ENCODE results near the gene SLC38A7.
"Not testable (repeated sequence)": the region's sequence is repeated elsewhere in the genome, so short reads cannot be mapped to it uniquely, and the experiment has no call there.

The SLC38A7 gene

DNA sequence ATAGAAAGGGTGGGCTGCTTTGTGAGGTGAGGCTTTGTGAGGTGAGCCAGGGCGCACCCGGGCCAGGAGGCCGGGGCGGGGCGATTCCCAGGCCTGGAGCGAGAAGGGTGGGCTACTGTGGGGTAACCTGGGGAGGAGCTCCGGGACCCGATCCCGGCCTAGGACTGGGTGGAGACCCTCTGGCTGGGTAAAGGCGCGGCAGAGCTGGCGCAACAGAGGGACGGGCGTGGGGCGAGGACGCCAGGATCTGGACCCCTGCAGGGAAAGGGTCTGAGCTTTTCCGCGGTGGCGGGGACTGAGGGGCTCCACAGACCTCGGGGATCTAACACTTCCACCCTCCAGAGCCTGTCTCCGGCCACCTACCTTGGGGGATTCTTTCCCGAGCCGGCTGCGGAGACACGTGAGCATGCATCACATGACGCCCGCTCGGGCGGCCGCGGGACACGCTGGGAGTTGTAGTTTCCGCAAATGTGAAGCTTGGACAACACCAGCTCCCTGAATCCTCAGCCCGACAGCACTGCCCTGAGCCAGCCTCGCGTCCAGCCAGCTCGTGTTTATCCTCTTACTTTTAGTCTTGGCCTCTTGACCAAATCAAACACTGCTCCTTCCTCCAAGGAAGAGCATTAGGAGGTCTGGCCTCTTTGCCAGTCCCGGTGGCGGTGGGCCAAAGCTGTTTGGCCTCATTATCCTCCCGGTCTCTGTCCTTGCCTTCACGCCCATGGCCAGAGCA, at the start of gene SLC38A7:
SLC38A7 (minus strand) TSS at position 417 of the 730 bp plus-strand sequence. CDS start 4,644 bp downstream, outside the sequence.
- peak; percentile 8 for DNase-seq

GRCh38 chr16:58733671-58734458, 49.3 kb upstream of the SLC38A7 start, which contains the start of gene GOT2:
Gene GOT2 (minus strand): TSS chr16:58734316. CDS start chr16:58734228, 88 bp downstream.
- DNase-seq: peak; percentile 30

GRCh38 chr16:58733248-58733670, 48.7 kb upstream of the SLC38A7 start:
- DNase-seq: no peak

DNA sequence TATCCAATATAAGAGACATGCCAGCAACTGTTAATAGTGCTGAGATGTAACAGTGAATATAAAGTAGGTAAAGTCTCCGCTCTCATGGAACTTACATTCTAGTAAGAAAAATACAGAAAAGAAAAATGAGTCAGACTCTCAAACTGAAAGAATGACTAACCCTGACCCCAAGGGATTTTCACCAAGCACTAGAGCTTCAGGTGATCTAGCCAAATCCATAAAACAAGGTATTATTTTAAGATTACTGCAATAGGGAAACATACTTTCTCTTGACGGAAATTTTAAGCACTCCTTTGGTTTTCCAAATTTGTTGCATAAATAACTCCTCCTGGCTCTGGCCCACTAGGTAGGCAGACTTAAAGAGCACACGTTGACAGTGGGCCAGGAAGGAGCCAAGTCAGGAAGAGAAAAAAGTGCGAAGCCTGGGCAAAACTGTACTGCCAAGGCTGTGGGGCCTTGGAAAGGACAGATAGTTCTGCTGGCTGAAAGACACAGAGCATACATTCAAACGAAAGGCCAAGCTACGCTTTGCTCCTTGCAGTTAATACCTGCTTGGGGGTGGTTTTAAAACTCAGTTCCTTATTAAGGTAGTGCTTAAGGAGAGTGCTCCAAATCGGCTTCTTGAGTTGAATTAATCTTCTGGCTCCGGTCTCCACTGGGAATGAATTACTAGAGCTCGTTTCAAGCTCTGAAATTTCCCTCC, 48.1 kb upstream of the SLC38A7 start:
- no peak for DNase-seq

DNA sequence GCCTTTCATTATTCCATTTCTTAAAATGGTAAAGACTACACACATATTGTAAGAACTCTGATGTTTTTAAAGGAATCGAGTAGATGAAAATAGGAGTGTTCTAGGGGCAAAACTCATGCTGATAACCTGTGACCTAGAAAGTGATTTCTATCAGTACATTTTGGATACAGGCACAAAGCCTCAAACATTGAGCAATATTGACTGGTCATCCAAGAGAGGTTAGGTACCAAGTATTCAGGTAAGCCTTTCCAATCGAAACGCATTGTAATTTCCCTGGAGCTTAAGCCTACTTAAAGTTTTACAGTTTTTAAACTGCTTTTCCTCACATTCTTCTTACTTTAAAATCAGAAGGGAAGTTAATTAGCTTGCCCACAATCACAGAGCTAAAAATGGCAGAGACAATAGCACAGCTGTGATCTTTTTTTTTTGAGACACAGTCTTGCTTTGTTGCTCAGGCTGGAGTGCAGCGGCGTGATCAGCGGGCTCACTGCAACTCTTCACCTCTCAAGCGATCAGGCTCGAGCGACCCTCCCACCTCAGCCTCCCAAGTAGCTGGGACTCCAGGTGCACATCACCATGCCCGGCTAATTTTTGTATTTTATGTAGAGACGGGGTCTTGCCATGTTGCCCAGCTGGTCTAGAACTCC, 46.3 kb upstream of the SLC38A7 start:
- DNase-seq: no peak

GRCh38 chr16:58727796-58728568, 43.4 kb upstream of the SLC38A7 start:
- DNase-seq: no peak

DNA sequence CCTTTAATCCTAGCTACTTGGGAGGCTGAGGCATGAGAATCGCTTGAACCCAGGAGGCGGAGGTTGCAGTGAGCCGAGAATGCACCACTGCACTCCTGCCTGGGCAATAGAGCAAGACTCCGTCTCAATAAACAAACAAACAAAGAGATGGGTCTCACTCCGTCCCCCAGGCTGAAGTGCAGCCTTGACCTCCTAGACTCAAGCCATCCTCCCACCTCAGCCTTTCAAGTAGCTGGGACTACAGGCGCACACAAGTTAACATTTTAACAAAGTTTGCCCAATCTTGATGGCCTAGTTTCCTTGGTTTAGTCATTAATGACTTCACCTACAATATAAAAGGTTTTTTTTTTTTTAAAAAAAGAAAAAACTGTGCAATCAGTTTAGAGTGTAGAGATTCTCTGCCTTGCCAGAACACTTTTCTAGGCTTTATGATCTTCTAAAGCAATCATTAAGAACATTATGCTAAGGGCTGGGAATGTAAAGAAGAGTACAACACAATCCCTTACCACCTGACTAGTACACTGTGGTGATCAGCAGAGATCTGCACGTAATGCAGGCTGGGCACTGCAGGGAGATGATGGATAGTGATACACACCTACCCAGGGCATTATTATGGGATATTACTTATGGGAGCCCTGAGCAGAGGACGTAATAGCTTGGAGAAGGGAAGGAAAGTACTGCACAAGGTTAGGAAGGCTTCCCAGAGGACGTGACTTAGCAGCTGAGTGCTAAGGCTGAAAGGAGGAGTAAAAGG, 42.6 kb upstream of the SLC38A7 start:
- no peak for DNase-seq

GRCh38 chr16:58723109-58723508, 38.5 kb upstream of the SLC38A7 start:
- DNase-seq: no peak

DNA sequence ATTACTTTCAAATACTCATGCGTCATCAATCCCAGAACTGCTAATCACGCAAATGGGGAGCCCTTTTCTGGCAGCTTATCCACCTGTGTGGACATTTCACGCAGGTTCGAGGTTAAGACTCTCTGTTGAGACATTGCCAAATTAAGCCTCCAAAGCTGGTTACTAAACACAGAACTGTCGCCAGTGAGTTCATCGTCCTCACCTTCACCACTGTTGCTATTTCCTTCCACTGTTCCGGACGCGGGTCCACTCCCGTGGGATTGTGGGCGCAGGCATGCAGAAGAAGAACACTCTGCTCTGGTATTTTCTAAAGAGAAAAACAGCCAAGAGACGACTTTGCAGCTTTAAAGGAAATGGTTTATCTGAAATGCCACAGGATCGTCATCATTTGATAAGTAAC, 33.4 kb upstream of the SLC38A7 start:
- no peak for DNase-seq

DNA sequence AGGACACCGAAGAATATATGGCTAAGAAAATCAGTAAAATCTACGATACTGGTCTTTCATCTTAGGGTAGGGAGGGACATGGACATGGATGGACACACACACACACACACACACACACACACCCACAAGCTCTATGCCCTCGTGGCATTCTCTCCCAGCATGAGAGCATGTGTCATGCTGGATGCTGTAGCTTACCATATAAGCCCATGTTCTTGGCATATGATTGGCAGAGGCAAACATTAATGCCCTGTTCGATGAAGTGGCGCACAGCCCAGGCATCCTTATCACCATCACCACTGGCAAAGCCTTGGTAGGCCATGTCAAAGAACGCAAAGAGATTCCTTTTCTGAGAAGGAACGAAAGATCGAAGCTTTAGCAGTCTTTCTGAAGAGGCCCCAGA, 31.9 kb upstream of the SLC38A7 start:
- no peak for DNase-seq

GRCh38 chr16:58713742-58714141, 29.2 kb upstream of the SLC38A7 start:
- no peak for DNase-seq

DNA sequence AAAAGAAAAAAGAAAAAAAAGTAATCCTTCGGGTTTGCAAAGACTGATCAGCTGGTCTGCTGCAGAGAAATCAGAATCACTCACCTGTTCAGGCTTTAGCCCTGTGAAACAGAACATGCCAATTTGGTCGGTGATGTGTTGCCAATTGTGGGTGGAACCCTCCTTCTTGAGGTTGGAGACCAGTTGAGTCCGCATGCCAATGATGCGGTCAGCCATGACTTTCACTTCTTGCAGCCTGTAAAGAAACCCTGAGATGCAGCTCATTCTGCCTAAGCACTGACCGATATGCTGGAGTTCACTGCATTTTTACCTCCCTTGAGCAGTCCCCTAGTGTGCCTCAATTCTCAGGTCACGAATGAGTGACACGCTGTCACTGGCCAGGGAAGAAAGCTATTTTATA, 24.8 kb upstream of the SLC38A7 start:
- no peak for DNase-seq

- no peak for DNase-seq
These were observed 14.6 kb upstream of the SLC38A7 start for GRCh38 chr16:58699151-58699550.

DNA sequence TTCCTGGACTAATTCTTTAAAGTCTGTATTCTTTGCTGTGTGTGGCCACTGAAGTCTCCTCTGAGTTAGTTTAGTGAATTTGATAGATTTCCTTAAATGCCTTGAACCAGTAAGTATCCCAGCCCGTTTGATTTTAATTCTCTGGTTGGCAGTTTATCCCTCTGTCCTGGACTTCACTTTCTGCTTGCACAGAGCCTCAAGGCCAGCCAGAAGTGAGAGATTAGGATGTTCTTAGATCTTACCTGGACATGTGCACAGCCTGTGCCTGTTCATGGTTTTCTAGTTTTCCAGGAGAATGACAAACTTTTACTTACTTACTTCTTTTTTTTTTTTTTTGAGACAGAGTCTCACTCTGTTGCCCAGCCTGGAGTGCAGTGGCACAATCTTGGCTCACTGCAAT, 10.8 kb upstream of the SLC38A7 start:
- no peak for DNase-seq

GRCh38 chr16:58692450-58692849, 7.9 kb upstream of the SLC38A7 start:
- DNase-seq: no peak

DNA sequence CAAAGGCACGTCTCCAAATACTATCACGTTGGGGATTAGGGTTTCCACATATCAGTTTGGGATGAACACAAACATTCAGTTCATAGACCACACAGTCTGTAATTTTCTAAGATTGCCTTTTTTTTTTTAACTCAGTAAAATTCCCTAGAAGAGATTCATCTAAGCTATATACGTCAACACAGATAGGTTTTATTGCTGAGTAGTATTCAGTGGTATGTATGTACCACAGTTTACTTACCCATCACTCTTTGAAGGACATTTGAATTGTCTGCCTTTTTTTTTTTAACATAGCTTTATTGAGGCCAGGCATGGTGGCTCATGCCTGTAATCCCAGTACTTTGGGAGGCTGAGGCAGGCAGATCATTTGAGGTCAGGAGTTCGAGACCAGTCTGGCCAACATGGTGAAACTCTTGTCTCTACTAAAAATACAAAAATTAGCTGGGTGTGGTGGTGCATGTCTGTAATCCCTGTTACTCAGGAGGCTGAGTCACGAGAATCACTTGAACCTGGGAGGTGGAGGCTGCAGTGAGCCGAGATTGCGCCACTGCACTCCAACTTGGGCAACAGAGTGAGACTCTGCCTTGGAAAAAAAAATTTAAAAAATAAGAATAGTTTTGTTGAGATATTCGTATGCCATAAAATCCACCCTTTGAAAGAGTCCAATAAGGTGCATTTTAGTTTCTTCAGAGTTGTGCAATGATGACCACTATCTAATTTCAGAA, 2.6 kb upstream of the SLC38A7 start:
- DNase-seq: not testable (repeated sequence)

DNA sequence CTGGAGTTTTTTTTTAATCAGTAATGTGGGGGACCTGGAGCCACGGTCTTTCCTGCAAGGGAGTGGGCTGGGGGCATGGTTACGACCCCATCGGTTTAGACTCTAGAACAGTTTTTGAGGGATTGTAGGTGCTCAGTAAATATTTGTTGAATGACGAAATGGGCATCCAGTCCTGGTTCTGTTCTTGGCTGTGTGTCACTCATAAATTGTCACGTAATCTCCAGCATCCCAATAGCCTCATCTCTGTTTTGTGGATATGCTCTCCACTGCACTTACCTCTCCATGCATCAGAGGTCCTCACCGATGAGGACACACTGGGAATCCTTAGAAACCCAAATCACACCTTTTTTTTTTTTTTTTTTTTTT, 497 bp upstream of the SLC38A7 start:
- DNase-seq: no peak

- DNase-seq: no peak
These were observed 593 bp downstream of the SLC38A7 start for GRCh38 chr16:58684001-58684353.

GRCh38 chr16:58679763-58680162, 4.8 kb downstream of the SLC38A7 start:
- DNase-seq: no peak

- DNase-seq: no peak
These were observed 5.9 kb downstream of the SLC38A7 start for GRCh38 chr16:58678716-58679115.

DNA sequence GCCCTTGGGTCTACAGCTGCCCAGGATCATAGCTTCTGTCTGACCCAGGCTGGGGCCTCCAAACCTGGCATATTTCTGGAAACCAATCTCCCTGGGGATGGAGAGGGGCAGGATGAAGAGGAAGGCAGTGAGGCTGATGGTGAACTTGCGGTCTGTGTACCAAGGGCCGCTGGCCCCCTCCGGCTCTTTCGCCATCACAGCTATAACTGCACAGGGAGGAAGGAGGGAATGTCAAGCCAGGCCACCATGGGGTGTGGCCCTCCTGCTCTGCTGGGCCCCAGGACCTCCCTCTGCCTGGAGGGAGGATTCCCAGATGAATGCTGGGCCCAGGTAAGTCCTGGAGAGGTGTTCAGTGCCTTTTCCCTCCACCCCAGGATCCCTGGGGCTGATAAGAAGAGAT, 6.3 kb downstream of the SLC38A7 start:
- no peak for DNase-seq
